Measurements from ENCODE around the gene ZNF580. TPM values are rescaled to one million over a fixed set of nuclear protein-coding genes. Genes with fewer than 3 reads are reported as not detected.

Gene ZNF580
- total RNA-seq, 4 donors from 2014 or later: 15.0 to 27.9 (median 22.3) TPM

DNA sequence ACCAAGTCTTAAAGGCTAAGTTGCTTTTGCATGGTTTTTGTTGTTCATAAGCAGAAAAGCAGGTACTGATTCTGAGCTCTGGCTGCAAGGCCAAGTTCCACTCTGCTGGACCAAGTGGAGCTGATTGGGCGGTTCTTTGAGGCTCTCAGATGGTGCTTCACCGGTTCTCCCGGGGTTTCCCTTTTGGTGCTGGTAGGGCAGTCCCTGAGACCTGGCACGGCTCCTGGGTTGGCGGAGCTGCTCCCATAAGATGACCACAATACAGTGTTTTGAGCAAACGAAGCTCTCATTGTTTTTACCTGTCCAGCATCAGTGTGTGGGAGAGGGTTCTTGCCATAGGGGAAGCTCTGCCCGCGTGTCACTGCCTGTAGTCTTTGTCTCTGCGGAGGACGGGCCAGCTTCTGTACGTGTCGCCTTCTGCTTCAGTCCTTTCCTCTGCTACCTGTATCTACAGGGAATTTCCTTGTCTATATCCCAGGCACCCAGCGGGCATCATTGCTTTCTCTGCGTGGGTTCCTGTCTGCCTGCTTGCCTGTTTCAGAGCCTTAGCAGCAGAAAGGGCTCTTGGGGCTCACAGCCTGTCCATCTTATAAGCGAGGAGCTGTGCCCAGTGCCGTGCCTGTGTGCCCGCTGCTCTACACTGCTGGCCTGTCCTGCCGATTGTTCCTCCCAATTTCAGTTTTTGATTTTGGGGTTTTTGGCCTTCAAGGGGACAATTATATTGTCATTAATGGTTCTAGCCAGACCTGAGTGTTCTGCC, 16.4 kb downstream of the ZNF580 start:
- Histone ChIP-seq H3K4me3 (peak overlapping the region; percentile 87), H3K4me1 (peaks cover 59% of the 10 kb centered on the region), H3K27ac (no peak overlapping the region), H3K27me3 (no peaks in the 10 kb centered on the region), H3K36me3 (peaks cover 32% of the 10 kb centered on the region), H3K9me3 (no peaks in the 10 kb centered on the region)
- TF ChIP-seq POLR2A (IDR thresholded peaks at IDR 0.05): no peak
- TF ChIP-seq POLR2AphosphoS5 (IDR thresholded peaks at IDR 0.05): no peak
- no peak for TF ChIP-seq EP300 (IDR thresholded peaks at IDR 0.05)
- TF ChIP-seq, protein P1, sequence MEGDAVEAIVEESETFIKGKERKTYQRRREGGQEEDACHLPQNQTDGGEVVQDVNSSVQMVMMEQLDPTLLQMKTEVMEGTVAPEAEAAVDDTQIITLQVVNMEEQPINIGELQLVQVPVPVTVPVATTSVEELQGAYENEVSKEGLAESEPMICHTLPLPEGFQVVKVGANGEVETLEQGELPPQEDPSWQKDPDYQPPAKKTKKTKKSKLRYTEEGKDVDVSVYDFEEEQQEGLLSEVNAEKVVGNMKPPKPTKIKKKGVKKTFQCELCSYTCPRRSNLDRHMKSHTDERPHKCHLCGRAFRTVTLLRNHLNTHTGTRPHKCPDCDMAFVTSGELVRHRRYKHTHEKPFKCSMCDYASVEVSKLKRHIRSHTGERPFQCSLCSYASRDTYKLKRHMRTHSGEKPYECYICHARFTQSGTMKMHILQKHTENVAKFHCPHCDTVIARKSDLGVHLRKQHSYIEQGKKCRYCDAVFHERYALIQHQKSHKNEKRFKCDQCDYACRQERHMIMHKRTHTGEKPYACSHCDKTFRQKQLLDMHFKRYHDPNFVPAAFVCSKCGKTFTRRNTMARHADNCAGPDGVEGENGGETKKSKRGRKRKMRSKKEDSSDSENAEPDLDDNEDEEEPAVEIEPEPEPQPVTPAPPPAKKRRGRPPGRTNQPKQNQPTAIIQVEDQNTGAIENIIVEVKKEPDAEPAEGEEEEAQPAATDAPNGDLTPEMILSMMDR (IDR thresholded peaks at IDR 0.05): no peak
- no peak for DNase-seq (ENCODE audit: low spot score in 2 of 2)
- 37% methylated on average over 17 of the region's 18 CpGs for WGBS

DNA sequence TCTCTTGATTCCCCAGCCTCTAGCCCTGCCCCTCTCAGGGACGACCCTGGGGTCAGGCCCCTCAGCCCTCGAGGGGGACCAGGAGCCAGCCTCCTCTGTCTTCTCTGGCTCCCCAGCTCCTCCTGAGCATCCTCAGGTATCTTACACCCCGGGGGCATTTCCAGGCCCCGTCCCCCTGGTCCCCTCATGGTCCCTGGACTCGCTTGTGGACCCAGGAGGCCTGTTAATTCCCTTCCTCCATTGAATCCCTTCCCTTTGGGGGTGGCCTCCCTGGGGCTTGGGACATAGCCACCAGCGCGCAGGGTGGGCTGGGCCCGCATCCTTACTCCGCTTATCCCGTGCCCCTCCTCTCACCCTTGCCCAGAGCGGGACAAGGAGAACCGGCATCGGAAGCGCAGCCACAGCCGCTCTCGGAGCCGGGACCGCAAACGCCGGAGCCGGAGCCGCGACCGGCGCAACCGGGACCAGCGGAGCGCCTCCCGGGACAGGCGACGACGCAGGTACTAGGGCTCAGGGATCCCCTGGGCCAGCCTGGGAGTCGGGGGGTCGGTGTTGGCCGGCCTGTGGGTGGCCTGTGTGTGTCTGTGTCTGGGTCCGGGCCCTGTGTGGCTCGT, 18.2 kb downstream of the ZNF580 start:
- Histone ChIP-seq H3K4me3 (no peak overlapping the region), H3K9me3 (no peaks in the 10 kb centered on the region), H3K27me3 (no peaks in the 10 kb centered on the region), H3K27ac (no peak overlapping the region), H3K4me1 (peaks cover 50% of the 10 kb centered on the region), H3K36me3 (peaks cover 50% of the 10 kb centered on the region)
- 92% methylated on average over 23 of the region's 37 CpGs for WGBS
- no peak for DNase-seq (ENCODE audit: low spot score in 2 of 2)
- no peak for TF ChIP-seq EP300 (IDR thresholded peaks at IDR 0.05)
- TF ChIP-seq POLR2AphosphoS5 (IDR thresholded peaks at IDR 0.05): no peak
- no peak for TF ChIP-seq POLR2A (IDR thresholded peaks at IDR 0.05)
- TF ChIP-seq, protein P1 (IDR thresholded peaks at IDR 0.05): no peak

DNA sequence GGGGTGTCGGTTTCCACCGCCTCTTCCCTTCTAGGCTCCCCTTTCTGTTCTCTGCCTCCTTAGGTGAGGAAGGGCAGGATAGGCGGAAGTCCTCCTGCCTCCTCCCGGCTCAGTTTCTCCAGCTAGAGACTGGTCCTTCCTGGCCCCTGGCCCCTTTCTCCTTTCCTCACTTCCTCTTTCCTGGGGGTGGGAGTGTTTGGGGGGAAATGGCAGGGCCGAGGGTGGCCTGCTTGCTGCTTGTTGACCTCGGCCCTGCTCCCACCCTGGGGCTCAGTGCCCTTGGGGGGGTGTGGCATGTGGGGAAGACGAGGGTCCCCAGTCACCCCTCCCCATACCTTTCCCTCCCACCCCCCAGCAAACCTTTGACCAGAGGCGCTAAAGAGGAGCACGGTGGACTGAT, 19.0 kb downstream of the ZNF580 start:
- Histone ChIP-seq H3K27me3 (no peaks in the 10 kb centered on the region), H3K4me1 (peaks cover 50% of the 10 kb centered on the region), H3K4me3 (no peak overlapping the region), H3K9me3 (no peaks in the 10 kb centered on the region), H3K27ac (no peak overlapping the region), H3K36me3 (peaks cover 59% of the 10 kb centered on the region)
- 70% methylated on average over 9 of the region's 9 CpGs for WGBS
- DNase-seq (ENCODE audit: low spot score in 2 of 2): no peak
- TF ChIP-seq, protein P1 (IDR thresholded peaks at IDR 0.05): no peak
- TF ChIP-seq POLR2A (IDR thresholded peaks at IDR 0.05) (no peak), EP300 (IDR thresholded peaks at IDR 0.05) (no peak), POLR2AphosphoS5 (IDR thresholded peaks at IDR 0.05) (no peak)

DNA sequence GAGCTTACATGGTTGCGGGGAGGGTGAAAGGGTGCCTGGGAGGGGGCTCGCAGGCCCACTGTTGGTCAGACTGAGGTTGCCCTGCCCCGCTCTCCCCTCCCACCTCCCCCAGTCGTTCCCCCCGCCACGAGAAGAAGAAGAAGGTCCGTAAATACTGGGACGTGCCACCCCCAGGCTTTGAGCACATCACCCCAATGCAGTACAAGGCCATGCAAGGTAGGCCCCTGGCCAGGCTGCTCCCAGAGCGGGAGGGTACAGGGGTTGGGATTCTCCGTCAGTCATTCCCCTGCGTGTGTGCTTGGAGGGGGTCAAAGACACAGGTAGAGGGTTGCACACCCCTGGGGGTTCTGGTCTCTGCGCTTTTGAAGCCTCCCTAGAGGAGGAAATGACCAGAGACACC, 19.6 kb downstream of the ZNF580 start:
- Histone ChIP-seq H3K27ac (no peak overlapping the region), H3K36me3 (peaks cover 63% of the 10 kb centered on the region), H3K27me3 (no peaks in the 10 kb centered on the region), H3K4me3 (no peak overlapping the region), H3K4me1 (peaks cover 50% of the 10 kb centered on the region), H3K9me3 (no peaks in the 10 kb centered on the region)
- no peak for DNase-seq (ENCODE audit: low spot score in 2 of 2)
- TF ChIP-seq, protein P1 (IDR thresholded peaks at IDR 0.05): no peak
- TF ChIP-seq EP300 (IDR thresholded peaks at IDR 0.05): no peak
- no peak for TF ChIP-seq POLR2AphosphoS5 (IDR thresholded peaks at IDR 0.05)
- no peak for TF ChIP-seq POLR2A (IDR thresholded peaks at IDR 0.05)
- 80% methylated on average over 10 of the region's 12 CpGs for WGBS

DNA sequence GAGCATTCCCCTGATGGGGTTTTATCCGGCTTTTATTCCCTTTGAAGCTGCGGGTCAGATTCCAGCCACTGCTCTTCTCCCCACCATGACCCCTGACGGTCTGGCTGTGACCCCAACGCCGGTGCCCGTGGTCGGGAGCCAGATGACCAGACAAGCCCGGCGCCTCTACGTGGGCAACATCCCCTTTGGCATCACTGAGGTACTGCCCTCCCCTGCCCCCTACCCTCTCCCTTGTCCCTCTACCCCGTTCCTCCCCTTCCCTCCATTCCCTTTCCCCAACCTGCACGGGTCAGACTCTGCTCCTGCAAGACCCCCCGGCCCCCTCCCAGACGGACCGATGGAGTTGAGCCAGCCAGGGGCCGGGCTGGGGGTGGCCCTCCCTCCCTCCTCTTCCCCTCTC, 20.2 kb downstream of the ZNF580 start:
- H3K27me3 ChIP-seq: no peaks in the 10 kb centered on the region
- 76% methylated on average over 15 of the region's 16 CpGs for WGBS
- H3K4me1 ChIP-seq: peaks cover 45% of the 10 kb centered on the region
- TF ChIP-seq POLR2AphosphoS5 (IDR thresholded peaks at IDR 0.05) (no peak), EP300 (IDR thresholded peaks at IDR 0.05) (no peak), POLR2A (IDR thresholded peaks at IDR 0.05) (no peak)
- TF ChIP-seq, protein P1 (IDR thresholded peaks at IDR 0.05): no peak
- no peak overlapping the region for H3K27ac ChIP-seq
- H3K4me3 ChIP-seq: no peak overlapping the region
- H3K9me3 ChIP-seq: no peaks in the 10 kb centered on the region
- H3K36me3 ChIP-seq: peaks cover 69% of the 10 kb centered on the region
- no peak for DNase-seq (ENCODE audit: low spot score in 2 of 2)
